Caco-2 (cell line): Measurements from ENCODE around the gene ZIC4. TPM values are rescaled to one million over a fixed set of nuclear protein-coding genes. Genes with fewer than 3 reads are reported as not detected.

Experiments
- BruUV-seq: library from RNA; stranded (reverse); fragments of 400-500 nt; replicated peaks from 2 replicates; lab custom pipeline; 2021; lab: Mats Ljungman, UMichigan
- CTCF ChIA-PET: fragments of 300-600 bp; sonication (Branson Sonifier 250); formaldehyde crosslinking; loops from one replicate; lab custom pipeline; 2022; ENCODE audit warnings: antibody characterized with exemption; lab: Charles Lee
- POLR2A ChIA-PET: fragments of 300-600 bp; sonication (Branson Sonifier 250); formaldehyde crosslinking; loops from one replicate; lab custom pipeline; 2022; ENCODE audit warnings: antibody characterized with exemption; lab: Charles Lee
- DNase-seq, 2 experiments: peaks; one replicate each; pipeline versions ENCODE4 v3.0.0 to v3.0.0-alpha.2; 2020 to 2022
- H3K27me3 ChIP-seq: replicated peaks from 2 replicates; pipeline ENCODE4 v1.6.0; 2011; ENCODE audit warnings: low read length; ENCODE audit not compliant: control insufficient read depth, insufficient read depth
- H3K36me3 ChIP-seq: 2 replicates; pipeline ENCODE4 v1.5.1; 2011; ENCODE audit warnings: low read length; ENCODE audit not compliant: control insufficient read depth, insufficient read depth
- H3K4me1 ChIP-seq: fragments of 250-450 bp; sonication (Bioruptor Pico); 2 replicates; pipeline ENCODE4 v1.5.1; 2020; ENCODE audit warnings: mild to moderate bottlenecking
- H3K4me3 ChIP-seq: 2 replicates; pipeline ENCODE4 v1.5.1; 2011; ENCODE audit warnings: low read depth, mild to moderate bottlenecking, control low read depth, low read length
- H3K9me3 ChIP-seq: fragments of 250-450 bp; sonication (Bioruptor Pico); 2 replicates; pipeline ENCODE4 v1.5.1; 2020; ENCODE audit warnings: mild to moderate bottlenecking, moderate library complexity
- H3K27ac Mint-ChIP-seq: one replicate; pipeline ENCODE4 v1.8.0; 2022; ENCODE audit warnings: mixed read lengths; ENCODE audit not compliant: unreplicated experiment
- H3K27me3 Mint-ChIP-seq: one replicate; pipeline ENCODE4 v1.8.0; 2022; ENCODE audit warnings: mixed read lengths; ENCODE audit not compliant: insufficient read depth, unreplicated experiment
- H3K36me3 Mint-ChIP-seq: one replicate; pipeline ENCODE4 v1.8.0; 2022; ENCODE audit warnings: mild to moderate bottlenecking, mixed read lengths; ENCODE audit not compliant: insufficient read depth, unreplicated experiment
- H3K4me1 Mint-ChIP-seq: one replicate; pipeline ENCODE4 v1.8.0; 2022; ENCODE audit warnings: low read depth, mixed read lengths; ENCODE audit not compliant: unreplicated experiment
- H3K4me3 Mint-ChIP-seq: one replicate; pipeline ENCODE4 v1.8.0; 2022; ENCODE audit warnings: mild to moderate bottlenecking, moderate library complexity, mixed read lengths; ENCODE audit not compliant: unreplicated experiment
- H3K9me3 Mint-ChIP-seq: one replicate; pipeline ENCODE4 v1.8.0; 2022; ENCODE audit warnings: mixed read lengths; ENCODE audit not compliant: unreplicated experiment
- intact Hi-C: fragments of 100-400 bp; cut with micrococcal nuclease; formaldehyde crosslinking; loops from one replicate; pipeline ENCODE4 v1.10.0; 2022; ENCODE audit not compliant: unreplicated experiment
- total RNA-seq: library from RNA; stranded (reverse); gene quantifications from 2 replicates; pipeline ENCODE4 v1.2.3, GENCODE V29; 2022
- TF ChIP-seq, protein P1 (sequence below), 2 experiments: fragments of 200-600 bp in 1 of 2; IDR thresholded peaks; 1 replicate in 1 of 2; 2 replicates in 1 of 2; pipeline versions ENCODE4 v1.5.1 to v1.8.0; 2011 to 2022; ENCODE audit warnings: antibody characterized with exemption in 1 of 2, control low read depth in 1 of 2, inconsistent platforms in 1 of 2, low read depth in 1 of 2, low read length in 1 of 2, mild to moderate bottlenecking in 1 of 2, moderate library complexity in 1 of 2; ENCODE audit not compliant: insufficient read depth in 1 of 2, severe bottlenecking in 1 of 2, unreplicated experiment in 1 of 2

Gene ZIC4
- total RNA-seq, 1 experiment from 2014 or later: not detected

DNA sequence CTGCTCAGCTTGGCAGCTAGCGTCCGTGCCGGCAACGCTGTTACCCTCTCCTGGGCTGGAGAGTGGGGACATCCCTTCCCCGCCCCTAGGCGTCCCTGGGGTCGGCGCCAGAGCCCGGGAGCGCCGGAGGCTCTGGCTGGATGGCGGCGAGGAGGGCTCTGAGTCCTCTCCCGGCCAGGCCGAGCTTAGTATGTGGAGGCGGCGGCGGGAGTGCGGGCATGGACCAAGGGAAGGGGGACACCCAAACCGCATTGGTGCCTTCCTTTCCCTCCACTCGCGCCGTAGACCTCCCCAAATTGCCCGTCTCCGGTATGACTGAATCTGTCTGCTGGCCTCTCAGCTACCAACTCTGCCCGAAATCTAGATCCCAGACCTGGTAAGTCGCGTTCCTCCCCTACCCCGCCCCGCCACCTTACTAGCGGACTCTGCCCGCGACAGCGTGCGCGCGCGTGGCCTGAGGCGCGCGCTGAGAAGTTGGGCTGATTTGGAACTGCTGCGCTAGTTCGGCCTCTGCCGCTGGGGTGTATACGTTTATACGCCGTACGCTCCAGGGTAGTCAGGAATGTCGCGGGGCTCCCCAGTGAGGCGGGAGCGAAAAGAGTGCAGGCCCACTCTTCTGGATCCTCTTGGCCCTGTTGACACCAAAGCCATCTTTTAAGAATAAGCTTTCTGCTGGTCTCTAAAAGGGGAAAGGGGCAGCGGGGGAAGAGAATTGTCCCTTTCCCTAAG lies 15.0 kb upstream of the ZIC4 start:
- Histone ChIP-seq H3K9me3 (no peaks in the 10 kb centered on the region), H3K27me3 (no peaks in the 10 kb centered on the region), H3K4me3 (no peak overlapping the region), H3K36me3 (no peaks in the 10 kb centered on the region), H3K4me1 (no peaks in the 10 kb centered on the region)
- ChIA-PET POLR2A (no interaction called here), CTCF (no interaction called here)
- Mint-ChIP-seq H3K36me3 (no peaks in the 10 kb centered on the region), H3K27me3 (no peaks in the 10 kb centered on the region), H3K27ac (no peak overlapping the region), H3K4me1 (no peaks in the 10 kb centered on the region), H3K9me3 (no peaks in the 10 kb centered on the region), H3K4me3 (no peak overlapping the region)
- DNase-seq: no peak
- BruUV-seq: no TSS peak
- intact Hi-C loops: no loop called here
- TF ChIP-seq, protein P1, sequence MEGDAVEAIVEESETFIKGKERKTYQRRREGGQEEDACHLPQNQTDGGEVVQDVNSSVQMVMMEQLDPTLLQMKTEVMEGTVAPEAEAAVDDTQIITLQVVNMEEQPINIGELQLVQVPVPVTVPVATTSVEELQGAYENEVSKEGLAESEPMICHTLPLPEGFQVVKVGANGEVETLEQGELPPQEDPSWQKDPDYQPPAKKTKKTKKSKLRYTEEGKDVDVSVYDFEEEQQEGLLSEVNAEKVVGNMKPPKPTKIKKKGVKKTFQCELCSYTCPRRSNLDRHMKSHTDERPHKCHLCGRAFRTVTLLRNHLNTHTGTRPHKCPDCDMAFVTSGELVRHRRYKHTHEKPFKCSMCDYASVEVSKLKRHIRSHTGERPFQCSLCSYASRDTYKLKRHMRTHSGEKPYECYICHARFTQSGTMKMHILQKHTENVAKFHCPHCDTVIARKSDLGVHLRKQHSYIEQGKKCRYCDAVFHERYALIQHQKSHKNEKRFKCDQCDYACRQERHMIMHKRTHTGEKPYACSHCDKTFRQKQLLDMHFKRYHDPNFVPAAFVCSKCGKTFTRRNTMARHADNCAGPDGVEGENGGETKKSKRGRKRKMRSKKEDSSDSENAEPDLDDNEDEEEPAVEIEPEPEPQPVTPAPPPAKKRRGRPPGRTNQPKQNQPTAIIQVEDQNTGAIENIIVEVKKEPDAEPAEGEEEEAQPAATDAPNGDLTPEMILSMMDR (IDR thresholded peaks at IDR 0.05; ENCODE audit: insufficient read depth in 1 of 2, low read depth in 1 of 2, low read length in 1 of 2, severe bottlenecking in 1 of 2, unreplicated experiment in 1 of 2): no peak

DNA sequence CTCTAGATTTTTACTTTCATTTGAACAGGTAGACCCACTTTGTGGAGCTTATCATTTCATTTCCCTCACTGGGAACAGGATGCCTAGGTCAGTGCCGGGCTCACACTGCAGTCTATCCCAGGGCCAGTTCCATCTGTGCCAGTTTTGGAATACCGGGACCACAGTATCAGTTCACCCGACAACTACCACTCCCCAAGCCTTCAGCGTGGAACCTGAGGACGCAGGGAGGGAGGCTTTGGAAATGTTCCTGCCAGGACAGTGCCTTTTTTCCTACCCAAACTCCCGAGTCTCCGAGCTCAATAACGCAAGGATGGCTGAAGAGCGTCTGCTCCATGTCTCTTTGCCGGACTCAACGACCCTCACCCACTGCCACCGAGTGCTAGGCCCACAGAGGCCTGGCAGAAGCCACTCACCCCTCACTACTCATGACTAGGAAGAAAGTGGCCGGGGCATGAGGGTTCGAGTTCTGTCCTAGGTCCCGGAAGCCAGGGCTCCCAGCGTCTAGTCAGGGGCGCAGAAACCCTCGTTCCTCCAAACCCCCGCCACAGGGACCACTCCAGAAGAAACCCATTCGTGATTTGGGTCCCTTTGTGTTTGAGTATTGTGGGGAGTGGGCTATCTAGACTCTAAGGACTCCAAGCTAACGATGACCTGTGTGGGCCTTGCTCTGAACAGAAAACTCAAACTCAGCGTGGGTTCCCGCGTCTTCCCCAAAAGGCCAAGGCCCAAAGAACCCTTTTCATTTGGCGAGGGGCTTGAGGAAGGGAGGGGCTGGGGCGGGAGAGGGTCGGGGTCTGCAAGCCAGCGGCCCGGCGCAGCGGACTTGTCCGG lies 14.2 kb upstream of the ZIC4 start:
- H3K27ac Mint-ChIP-seq: no peak overlapping the region
- Histone ChIP-seq H3K9me3 (no peaks in the 10 kb centered on the region), H3K4me1 (no peaks in the 10 kb centered on the region), H3K27me3 (no peaks in the 10 kb centered on the region), H3K4me3 (no peak overlapping the region), H3K36me3 (no peaks in the 10 kb centered on the region)
- H3K9me3 Mint-ChIP-seq: no peaks in the 10 kb centered on the region
- BruUV-seq: no TSS peak
- H3K4me1 Mint-ChIP-seq: no peaks in the 10 kb centered on the region
- intact Hi-C loops: no loop called here
- POLR2A ChIA-PET: no interaction called here
- no peak overlapping the region for H3K4me3 Mint-ChIP-seq
- TF ChIP-seq, protein P1 (IDR thresholded peaks at IDR 0.05; ENCODE audit: insufficient read depth in 1 of 2, low read depth in 1 of 2, low read length in 1 of 2, severe bottlenecking in 1 of 2, unreplicated experiment in 1 of 2): no peak
- CTCF ChIA-PET: no interaction called here
- no peaks in the 10 kb centered on the region for H3K36me3 Mint-ChIP-seq
- DNase-seq: no peak
- H3K27me3 Mint-ChIP-seq: no peaks in the 10 kb centered on the region

DNA sequence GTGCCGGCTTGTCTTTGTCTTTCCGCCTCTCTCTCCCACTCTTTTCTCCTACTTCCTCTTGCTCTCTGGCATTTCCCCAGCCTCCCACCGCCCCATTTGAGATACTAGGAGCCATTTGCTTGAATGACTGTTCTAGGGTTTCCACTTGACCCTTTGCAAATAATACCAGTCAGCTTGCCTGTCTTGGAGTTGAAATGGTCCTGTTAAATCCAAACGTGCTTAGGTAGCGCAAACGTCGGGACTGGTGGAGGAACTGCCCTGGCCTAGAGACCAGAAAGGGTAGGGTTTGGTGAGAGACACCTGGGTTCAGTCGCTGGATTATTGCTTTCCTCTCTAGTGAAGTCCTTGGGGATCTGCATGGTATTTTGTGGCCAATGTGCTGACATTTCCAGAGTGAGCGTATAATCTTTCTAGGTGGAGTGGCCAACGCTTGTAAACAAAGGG lies 13.5 kb upstream of the ZIC4 start:
- intact Hi-C loops: no loop called here
- Mint-ChIP-seq H3K4me1 (no peaks in the 10 kb centered on the region), H3K4me3 (no peak overlapping the region), H3K27me3 (no peaks in the 10 kb centered on the region), H3K9me3 (no peaks in the 10 kb centered on the region), H3K36me3 (no peaks in the 10 kb centered on the region), H3K27ac (no peak overlapping the region)
- no peak for DNase-seq
- BruUV-seq: no TSS peak
- Histone ChIP-seq H3K27me3 (no peaks in the 10 kb centered on the region), H3K9me3 (no peaks in the 10 kb centered on the region), H3K4me3 (no peak overlapping the region), H3K4me1 (no peaks in the 10 kb centered on the region), H3K36me3 (no peaks in the 10 kb centered on the region)
- TF ChIP-seq, protein P1 (IDR thresholded peaks at IDR 0.05; ENCODE audit: insufficient read depth in 1 of 2, low read depth in 1 of 2, low read length in 1 of 2, severe bottlenecking in 1 of 2, unreplicated experiment in 1 of 2): no peak
- ChIA-PET CTCF (no interaction called here), POLR2A (no interaction called here)
